Inflammatory macrophage treated with lipopolysaccharide for 4 hours (primary cell): ENCODE data around the gene CHST8.
"Not testable (repeated sequence)": the region's sequence is repeated elsewhere in the genome, so short reads cannot be mapped to it uniquely, and the experiment has no call there.

Source experiments
- DNase-seq: peaks from one replicate; pipeline ENCODE4 v3.0.0-alpha.2; 2020

The CHST8 gene, protein sequence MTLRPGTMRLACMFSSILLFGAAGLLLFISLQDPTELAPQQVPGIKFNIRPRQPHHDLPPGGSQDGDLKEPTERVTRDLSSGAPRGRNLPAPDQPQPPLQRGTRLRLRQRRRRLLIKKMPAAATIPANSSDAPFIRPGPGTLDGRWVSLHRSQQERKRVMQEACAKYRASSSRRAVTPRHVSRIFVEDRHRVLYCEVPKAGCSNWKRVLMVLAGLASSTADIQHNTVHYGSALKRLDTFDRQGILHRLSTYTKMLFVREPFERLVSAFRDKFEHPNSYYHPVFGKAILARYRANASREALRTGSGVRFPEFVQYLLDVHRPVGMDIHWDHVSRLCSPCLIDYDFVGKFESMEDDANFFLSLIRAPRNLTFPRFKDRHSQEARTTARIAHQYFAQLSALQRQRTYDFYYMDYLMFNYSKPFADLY

DNA sequence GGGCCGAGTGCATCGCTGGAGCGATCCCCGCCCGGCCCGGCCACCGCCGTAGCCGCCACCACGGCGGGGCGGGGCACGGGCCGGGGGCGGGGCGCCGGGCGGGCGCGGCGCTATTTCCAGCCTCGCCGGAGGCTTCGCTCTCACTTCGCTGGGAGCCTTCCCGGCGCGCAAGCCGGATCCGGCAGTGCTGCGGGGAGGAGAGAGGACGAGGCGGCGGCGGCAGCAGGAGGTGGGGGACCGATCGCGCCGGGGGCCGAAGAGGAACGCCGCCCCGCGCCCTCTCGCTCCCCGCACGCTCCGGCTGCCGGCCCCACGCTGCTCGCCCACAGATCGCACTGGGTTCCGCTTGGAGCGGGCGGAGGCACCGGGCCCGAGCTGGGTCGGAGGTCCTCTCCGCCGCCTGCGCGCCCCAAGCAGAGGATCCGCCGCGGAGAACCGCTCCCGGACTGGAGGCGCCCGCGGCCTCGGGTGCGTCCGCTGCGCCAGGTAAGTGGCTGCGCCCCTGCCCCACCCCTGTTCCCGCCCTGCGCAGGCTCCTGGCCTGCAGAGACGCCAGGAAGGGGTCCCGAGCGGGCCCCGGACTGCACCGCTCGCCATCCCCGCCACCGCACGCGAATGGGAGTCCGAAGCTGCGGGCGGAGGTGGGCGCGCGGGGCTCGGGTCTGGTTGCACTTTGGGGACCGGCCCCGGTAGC, at the start of gene CHST8:
CHST8 (plus strand) TSS at position 143 of the 694 bp plus-strand sequence. CDS start 67,309 bp downstream, outside the sequence.
- peak; percentile 1 for DNase-seq

DNA sequence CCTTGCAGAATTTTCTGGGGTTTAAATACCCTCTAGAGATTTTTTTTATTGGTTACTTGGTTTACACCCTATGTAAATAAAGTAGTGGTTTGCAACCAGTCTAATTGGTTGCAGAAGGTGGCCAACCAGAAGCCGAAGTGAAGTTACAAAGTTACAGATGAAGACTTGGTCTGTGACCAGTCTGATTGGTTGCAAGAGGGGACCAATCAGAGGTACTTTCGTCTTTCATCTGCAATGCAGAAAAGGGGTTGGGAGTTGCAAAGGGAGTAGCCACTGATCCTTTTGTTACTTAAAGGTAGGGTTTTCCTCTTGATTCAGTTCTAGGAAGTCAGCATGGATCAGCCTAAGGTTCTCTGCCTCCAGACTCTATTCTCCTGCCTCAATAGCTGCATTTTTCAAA, 48.8 kb upstream of the CHST8 start:
- DNase-seq: no peak

DNA sequence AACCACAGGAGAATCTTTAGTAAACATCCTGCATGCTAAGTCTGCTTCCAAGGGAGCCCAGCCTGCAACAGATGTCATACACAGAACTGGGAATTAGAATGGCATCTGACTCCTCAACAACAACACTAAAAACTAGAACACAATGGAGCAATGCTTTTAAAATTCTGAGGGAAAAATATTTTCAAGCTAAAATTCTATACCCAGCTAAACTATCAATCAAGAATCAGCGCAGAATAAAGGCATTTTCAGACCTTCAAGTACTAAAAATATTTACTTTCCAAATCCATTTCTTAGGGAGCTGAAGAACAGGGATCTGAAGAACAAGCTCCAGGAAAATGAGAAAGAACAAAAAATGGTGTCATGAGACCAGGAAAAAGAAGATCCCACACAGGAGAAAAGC, 46.9 kb upstream of the CHST8 start:
- DNase-seq: no peak

DNA sequence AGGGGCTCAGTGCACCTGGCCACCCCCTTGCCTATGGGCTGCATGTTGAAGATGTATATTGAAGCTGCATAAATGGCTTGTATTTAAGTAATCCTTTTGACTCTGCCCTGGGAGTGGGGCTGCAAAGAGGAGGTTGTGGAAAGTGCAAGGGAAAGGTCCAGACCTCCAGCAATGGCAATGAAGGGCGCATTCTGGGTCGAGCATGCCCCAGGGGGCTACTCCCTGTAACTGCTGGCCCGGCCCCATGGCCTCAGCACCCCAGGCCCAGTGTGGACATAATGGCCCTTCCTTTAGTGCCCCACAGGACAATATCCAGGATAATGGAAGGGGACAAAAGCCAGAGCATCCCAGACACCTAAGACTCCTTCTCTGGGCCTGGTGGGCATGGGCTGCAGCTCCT, 43.1 kb upstream of the CHST8 start:
- no peak for DNase-seq

DNA sequence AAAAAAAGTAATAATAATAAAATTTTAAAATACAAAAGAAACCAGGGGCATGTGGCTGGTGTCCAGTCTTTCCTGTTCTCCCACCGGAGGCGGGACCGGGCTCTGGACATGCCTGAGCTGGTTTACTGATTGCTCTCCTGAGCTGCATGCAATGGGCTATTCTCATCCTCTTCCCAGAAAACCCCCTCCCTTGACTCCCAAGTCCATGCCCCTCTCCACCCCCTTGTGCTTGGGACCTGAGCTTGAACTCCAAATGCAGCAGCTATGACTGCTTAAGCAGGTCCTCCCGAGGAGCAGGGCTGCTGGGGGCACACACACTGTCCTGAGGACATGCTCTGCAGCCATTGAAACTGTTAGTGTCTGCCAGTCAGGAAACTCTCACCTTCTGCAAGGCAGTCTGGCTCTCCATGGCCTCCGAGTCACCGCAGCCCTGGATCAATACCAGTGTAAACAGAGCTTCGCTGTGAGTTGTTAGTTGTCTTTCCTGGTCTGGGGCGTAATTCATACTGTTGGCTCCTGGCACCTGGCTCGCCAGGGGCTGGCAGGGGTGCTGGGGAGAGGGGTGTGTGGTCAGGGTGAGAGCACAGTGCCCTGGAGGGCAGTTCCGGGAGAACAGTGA, 41.6 kb upstream of the CHST8 start:
- DNase-seq: no peak

DNA sequence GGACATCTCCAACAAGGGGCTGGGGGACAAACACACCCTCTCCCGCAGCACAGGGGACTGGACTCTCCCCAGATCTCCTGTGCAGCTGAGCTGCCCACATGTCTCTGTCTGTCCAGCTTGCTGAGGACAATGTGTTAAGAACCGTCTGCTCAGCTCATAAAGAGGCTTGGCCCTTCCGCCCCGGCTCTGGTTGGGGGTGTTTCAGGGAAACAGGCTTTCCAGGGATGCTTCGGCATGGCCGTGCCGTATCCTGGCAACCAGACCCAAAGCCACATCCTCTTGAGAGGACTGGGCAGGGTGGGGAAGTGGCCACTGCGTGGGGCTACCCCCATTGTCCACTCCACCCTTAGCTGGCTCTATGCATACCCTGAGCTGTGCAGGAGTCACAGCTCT, 41.1 kb upstream of the CHST8 start:
- DNase-seq: no peak

DNA sequence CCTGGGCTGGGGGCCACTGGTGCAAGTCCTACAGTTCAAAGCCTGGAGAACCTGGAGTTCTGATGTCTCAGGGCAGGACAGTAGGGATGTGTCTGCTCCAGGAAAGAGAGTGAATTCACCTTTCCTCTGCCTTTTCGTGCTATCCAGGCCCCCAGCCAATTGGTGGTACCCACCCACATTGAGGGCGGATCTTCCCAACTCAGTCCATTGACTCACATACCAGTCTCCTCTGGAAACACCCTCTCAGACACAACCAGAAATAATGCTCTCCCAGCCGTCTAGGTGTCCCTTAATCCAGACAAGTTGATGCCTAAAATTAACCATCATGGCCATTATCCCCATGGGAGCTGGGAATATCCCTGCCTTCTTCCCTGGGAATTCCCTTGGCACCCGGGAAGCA, 38.8 kb upstream of the CHST8 start:
- DNase-seq: no peak

DNA sequence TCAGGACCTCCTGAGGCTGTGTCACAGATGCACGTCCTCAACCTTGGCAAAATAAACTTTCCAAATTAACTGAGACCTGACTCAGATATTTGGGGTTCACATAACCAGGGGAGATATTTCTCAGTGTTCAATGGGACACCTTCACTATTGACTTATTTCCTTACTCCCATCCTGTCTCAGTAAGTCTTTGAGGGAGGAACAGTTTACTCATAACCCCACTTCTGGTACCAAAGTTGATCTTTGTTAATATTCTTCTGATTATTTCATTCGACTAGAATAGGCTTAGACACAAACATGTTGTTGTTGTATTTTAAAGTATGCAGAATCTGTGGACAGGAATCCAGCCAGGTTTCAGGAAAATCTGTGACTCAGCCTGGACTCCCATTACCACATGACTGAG, 34.6 kb upstream of the CHST8 start:
- DNase-seq: no peak

DNA sequence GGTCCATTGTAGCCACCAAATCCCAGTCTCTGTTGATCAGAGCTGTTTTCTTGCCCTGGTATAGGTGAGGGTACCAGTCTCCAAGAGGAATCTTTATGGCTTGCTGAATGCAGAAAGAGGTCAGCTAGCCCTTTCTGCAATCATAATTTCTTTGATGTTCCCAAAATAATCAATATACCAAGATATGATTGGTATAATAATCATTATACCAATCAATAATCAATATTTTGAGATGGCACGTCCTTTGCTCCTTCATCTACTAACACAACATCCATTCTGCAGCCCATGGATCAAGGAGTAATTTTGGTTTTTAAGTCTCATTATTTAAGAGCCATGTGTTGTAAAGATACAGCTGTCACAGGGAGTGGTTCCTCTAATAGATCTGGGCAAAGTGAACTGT, 31.5 kb upstream of the CHST8 start:
- no peak for DNase-seq

DNA sequence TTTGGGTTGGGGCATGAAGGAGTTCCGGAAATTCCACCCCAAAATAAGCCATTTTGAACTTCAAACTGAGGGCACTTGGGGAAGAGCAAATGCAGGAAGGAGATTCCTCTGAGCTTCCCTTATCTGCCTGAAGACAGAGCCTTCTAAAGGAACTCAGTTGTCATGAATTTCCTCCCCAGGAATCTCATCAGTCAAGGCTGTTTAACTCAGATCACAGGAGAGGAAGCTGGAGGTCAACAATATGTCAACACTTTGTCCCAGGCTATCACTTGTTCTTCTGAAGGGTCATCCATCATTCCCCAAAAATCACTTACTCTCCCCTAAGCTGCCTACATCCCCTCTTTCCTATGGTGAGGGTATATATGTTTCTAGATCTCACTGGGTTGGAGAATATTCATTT, 26.0 kb upstream of the CHST8 start:
- DNase-seq: no peak

DNA sequence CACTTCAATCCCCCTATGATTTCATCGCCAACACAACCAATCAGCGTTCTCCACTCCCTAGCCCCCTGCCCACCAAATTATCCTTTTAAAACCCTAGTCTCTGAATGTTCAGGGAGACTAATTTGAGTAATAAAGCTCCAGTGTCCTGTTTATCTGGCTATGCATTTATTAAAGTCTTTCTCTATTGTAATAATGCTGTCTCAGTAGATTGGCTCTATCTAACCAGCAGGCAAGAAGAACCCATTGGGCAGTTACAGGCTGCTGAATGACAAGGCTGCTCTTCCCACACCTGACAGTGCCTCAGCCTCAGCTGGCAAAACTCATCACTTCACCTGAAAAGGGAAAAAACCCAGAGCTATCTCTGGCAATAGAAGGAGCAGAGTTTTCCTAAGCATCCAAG, 20.2 kb upstream of the CHST8 start:
- no peak for DNase-seq

DNA sequence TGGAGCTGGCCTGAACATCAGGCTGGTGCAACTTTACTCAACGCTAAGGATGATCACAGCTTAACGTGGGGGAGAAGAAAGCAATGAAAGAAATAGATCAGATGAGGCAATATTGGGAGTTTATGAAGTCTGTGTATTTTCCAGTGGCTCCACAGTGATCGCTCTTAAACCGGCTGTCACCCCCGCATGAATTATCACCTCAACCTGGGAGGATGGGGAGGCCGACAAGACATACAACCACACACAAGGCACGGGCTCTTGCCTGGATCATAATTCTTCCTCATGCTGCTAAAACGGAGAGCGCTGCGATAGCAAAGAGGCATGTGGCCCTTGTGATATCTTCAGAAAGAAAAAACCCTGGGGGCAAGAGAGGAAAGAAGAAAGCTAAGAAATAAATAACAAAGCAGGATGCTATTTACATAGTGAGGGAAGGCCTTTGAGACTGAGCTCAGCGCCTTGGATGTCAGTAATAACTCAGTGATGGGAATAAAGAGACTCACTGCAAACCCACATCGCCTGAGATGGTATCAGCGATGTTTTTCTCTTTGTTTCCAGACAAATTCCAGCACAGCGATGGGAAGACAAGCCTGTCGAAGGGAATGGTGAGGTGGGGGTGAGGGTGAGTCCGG, 19.1 kb upstream of the CHST8 start:
- DNase-seq: no peak

DNA sequence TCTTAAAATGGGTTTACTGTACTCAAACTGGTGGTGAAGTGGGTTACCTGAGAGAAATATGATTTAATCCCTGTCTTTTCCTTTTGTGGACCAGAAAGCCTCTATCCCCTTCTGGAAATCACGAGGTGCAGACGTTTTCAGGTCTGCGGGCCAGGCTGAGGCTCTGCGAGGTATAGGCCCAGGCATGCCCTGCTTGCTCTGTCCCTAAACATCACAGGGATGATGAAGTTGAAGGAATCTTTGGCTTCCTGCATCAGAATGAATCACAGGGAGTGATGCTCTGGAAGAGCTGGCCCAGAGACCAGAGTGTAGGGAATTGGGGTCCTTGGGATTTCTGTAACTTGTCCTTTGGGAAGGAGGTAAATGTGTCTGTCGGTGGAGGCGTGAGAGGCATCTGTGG, 18.4 kb upstream of the CHST8 start:
- no peak for DNase-seq

DNA sequence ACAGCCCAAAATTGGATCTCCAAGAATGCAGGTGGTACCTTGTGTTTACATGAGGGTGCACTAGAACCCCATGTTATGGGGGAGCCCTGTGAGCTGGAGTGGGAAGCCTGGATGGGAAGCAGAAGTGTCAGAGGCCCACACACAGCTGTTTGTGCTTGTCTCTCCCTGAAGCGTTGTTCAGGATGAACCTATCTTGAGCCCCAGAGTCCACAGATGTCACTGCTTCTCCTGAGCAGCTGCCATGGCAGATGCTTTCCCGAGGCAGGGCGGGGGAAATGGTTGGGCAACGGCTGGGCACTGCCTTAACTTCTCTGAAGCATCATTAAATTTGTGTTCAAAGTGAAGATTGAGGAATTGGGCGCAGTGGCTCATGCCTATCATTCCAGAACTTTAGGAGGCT, 17.1 kb upstream of the CHST8 start:
- DNase-seq: no peak

DNA sequence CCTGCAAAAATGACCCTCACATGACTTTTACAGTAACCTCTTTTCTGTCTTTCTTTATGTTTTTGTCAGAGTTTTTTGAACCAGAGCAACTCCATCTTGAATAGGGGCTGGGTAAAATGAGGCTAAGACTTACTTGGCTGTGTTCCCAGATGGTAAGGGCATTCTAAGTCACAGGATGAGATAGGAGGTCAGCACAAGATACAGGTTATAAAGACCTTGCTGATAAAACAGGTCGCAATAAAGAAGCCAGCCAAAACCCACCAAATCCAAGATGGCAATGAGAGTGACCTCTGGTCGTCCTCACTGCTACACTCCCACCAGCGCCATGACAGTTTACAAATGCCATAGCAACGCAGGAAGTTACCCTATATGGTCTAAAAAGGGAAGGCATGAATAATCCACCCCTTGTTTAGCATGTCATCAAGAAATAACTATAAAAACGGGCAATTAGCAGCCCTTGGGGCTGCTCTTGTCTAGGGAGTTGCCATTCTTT, 15.9 kb upstream of the CHST8 start:
- not testable (repeated sequence) for DNase-seq

DNA sequence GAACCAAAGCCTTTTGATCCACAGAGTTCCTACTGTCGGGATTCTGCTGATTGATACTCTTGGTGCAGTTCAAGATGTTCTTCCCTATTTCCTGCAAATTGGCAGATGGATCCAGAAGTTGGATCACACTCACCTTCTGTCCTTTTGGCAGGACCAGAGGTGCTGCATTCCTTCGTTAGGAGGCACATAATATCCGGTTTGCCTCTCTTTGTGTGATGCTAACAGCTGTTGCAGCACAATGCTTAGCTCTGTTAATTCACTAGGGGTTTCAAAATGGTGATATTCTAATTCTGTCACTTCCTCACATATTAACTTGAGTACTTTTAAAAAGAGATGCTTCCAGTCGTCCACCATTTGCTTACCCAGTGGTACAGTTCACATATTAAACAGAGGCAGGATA, 15.2 kb upstream of the CHST8 start:
- DNase-seq: no peak

DNA sequence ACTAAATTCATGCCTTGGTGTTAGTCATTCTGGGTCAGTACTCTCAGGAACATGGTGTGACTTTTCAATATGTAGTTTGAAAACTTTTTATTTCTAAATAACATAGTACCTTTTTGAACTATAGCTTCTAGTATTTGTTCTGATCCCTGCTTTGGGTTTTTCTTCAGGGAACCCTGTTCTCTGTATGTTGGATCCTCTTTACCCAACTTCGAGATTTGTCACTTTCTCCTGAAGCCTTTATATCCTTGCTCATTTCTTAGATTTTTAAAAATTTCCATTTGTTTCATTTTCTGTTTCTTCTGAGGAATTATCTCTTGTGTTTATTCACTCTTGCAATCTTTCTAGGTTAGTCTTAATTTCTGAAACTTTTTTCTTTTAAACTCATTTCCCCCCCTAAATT, 12.4 kb upstream of the CHST8 start:
- DNase-seq: no peak

DNA sequence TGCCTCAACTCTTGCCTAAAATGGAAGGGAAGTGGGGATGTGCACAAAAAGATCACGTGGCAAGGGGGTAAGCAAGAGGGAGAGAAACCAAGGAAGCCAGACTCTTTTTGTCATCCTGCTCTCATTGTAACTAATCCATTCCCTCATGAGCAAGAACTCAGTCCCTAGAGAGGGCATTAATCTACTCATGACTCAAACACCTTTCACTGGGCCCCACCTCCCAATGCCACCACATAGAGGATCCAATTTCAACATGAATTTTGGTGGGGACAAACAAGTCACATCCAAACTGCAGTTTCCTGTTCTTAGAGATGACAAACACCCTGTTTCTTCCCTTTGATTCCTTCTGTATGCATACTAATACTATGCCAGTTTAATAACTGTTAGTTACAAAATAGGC, 11.2 kb upstream of the CHST8 start:
- DNase-seq: no peak

DNA sequence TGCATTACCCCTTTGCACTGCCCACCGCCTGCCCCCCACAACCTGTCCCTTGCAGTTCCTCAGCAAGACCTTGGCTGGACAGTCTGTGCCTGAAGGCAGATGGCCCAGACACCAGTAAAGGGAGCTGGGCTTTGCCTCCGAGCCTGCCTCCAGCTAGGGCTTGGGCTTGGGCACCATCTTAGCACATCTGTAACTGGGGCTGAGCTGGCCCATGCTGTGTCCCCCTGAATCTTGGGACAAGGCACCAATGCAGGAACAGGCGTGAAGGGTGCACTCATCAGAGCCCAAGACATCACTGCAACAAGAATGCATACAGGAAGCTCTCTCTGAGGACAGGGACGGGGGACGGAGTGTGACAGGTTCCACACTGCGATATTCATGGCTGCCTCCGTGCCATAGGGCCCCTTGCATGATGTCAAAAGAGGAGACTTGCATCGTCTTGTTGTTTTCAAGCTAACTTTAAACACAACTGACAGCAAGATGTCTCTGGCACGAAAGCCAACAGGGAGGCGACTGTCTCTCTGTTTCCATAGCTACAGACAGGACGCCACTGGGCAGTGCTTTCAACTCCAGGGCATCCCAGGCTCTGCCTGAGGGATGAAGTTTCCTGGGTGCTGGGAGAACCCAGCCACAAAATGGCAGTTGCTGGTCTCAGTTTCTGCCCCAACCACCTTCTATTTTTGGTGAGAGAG, 8.7 kb upstream of the CHST8 start:
- DNase-seq: no peak

DNA sequence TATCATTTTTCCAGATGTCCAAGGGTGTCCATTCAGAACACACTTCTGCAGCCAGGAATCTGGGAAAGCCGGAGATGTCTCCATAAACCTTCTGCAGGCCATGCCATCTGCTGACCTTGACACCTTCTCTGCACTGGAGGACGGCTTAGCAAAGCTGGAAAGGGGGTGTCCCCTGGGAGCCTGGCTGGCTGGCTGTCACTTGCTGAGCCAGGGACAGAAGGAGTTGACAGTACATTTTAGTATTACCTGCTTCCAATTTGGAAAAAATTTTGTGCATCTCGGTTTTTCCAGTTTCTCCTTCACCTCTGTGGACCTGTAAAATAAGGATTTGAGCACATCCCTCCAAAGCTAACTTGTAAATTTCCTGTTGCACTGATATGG, 8.1 kb upstream of the CHST8 start:
- DNase-seq: no peak

DNA sequence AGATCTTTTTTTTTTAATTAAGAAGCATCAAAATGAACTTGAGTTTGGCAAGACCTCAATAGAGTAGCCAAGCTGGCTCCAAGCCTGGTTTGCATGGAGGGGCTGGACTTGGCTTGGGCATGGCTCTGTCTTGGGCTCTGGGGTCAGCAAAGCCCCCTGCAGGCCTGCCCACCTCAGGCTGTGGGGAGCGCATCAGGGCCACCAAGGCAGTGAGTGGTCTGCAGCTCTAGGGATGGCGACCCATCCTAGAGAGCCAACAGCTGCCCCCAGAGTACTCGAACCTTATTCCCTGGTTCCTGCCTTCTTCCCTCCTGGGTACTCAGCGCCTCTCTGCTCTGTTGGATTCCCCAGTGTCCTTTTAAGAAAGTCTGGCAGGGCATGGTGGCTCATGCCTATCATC, 5.4 kb upstream of the CHST8 start:
- DNase-seq: no peak

DNA sequence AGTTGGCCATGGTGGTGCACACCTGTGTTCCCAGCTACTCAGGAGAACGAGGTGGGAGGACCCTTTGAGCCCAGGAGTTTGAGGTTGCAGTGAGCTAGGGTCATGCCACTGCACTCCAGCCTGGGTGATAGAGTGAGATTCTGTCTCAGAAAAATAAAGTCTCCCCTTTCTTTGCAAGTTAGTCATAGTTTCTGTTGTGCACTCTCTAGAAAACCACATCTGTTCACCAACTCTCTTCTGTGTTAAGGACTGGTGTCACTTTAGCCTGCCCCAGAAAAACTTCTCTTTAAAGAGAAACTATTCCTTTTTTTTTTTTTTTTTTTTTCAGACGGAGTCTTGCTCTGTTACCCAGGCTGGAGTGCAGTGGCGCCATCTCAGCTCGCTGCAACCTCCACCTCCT, 4.9 kb upstream of the CHST8 start:
- DNase-seq: no peak

DNA sequence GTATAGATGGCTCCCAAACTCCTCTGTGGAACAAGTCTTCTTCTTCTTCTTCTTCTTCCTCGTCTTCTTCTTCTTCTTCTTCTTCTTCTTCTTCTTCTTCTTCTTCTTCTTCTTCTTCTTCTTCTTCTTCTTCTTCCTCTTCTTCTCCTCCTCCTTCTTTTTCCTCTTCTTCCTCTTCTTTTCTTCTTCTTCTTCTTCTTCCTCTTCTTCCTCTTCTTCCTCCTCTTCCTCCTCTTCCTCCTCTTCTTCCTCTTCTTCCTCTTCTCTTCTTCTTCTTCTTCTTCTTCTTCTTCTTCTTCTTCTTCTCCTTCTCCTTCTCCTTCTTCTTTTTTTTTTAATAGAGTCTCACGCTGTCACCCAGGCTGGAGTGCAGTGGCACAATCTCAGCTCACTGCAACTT, 3.4 kb upstream of the CHST8 start:
- not testable (repeated sequence) for DNase-seq
